Stimulated activated memory B cell treated with anti-CD40 and anti-IgM and Interleukin-4, amounts not matched to agents 10 μg/mL and 1 μg/mL and 100 μg/mL, for 72 hours (primary cell): ENCODE measurements around the gene KMT5B.

Experiments used
- ATAC-seq: fragments of 150-1000 bp; cut with Tn5 transposase; 2 replicates; pipeline ENCODE4 v1.10.0; 2021
- H3K27ac Mint-ChIP-seq: one replicate; pipeline ENCODE4 v1.8.0; 2022; ENCODE audit warnings: mild to moderate bottlenecking, mixed read lengths
- H3K27me3 Mint-ChIP-seq: one replicate; pipeline ENCODE4 v1.8.0; 2022; ENCODE audit warnings: mixed read lengths
- H3K36me3 Mint-ChIP-seq: one replicate; pipeline ENCODE4 v1.8.0; 2022; ENCODE audit warnings: mixed read lengths
- H3K4me1 Mint-ChIP-seq: one replicate; pipeline ENCODE4 v1.8.0; 2022; ENCODE audit warnings: mixed read lengths
- H3K4me3 Mint-ChIP-seq: one replicate; pipeline ENCODE4 v1.8.0; 2022; ENCODE audit warnings: mild to moderate bottlenecking, moderate library complexity, mixed read lengths
- H3K9me3 Mint-ChIP-seq: one replicate; pipeline ENCODE4 v1.8.0; 2022; ENCODE audit warnings: mixed read lengths

KMT5B gene

DNA sequence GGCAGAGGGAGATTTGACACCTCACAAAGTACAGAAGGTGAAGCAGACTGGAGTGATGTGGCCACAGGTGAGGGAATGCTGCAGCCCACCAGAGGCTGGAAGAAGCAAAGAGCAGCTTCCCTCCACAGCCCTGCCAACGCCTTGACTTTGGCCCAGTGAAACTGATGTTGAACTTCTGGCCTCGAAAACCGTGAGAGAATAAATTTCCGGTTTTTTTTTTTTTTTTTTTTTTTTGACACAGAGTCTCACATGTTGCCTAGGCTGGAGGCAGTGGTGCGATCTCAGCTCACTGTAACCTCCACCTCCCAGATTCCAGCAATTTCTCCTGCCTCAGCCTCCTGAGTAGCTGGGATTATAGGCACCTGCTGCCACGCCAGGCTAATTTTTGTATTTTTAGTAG is 8.7 kb downstream of the KMT5B start:
- no peaks in the 10 kb centered on the region for H3K9me3 Mint-ChIP-seq
- H3K27me3 Mint-ChIP-seq, result no peaks in the 10 kb centered on the region
- no peak for ATAC-seq
- no peak overlapping the region for H3K4me3 Mint-ChIP-seq
- peaks cover 63% of the 10 kb centered on the region for H3K4me1 Mint-ChIP-seq
- no peak overlapping the region for H3K27ac Mint-ChIP-seq
- H3K36me3 Mint-ChIP-seq, result no peaks in the 10 kb centered on the region

- Mint-ChIP-seq H3K9me3 (no peaks in the 10 kb centered on the region), H3K36me3 (no peaks in the 10 kb centered on the region), H3K27ac (no peak overlapping the region), H3K4me1 (peaks cover 74% of the 10 kb centered on the region), H3K27me3 (no peaks in the 10 kb centered on the region), H3K4me3 (no peak overlapping the region)
- no peak for ATAC-seq
These were observed 10.9 kb downstream of the KMT5B start for GRCh38 chr11:68202165-68202564.

DNA sequence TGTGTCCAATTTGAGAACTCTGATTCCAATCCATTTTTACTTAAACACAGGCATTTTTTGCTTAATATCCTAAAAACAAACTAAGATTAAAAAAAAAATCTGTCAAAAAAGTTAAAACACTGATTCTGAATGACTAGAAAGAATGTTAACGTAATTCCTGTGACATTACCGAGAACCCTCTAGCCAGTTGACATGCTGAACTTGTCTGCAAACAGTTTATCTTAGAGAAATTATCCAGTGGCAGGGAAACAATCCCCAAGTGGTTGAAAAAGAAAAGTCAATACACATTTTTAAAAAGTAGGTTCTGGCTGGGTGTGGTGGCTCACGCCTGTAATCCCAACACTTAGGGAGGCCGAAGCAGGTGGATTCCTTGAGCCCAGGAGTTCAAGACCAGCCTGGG is 11.6 kb downstream of the KMT5B start:
- no peak for ATAC-seq
- H3K36me3 Mint-ChIP-seq, result no peaks in the 10 kb centered on the region
- no peak overlapping the region for H3K27ac Mint-ChIP-seq
- no peaks in the 10 kb centered on the region for H3K27me3 Mint-ChIP-seq
- H3K4me1 Mint-ChIP-seq, result peaks cover 71% of the 10 kb centered on the region
- no peak overlapping the region for H3K4me3 Mint-ChIP-seq
- H3K9me3 Mint-ChIP-seq, result no peaks in the 10 kb centered on the region

GRCh38 chr11:68200639-68201038 is 12.5 kb downstream of the KMT5B start:
- Mint-ChIP-seq H3K27ac (no peak overlapping the region), H3K4me1 (peaks cover 67% of the 10 kb centered on the region), H3K9me3 (no peaks in the 10 kb centered on the region), H3K36me3 (no peaks in the 10 kb centered on the region), H3K27me3 (no peaks in the 10 kb centered on the region), H3K4me3 (no peak overlapping the region)
- no peak for ATAC-seq

GRCh38 chr11:68199295-68199987 is 13.7 kb downstream of the KMT5B start:
- Mint-ChIP-seq H3K4me1 (peaks cover 73% of the 10 kb centered on the region), H3K36me3 (no peaks in the 10 kb centered on the region)

DNA sequence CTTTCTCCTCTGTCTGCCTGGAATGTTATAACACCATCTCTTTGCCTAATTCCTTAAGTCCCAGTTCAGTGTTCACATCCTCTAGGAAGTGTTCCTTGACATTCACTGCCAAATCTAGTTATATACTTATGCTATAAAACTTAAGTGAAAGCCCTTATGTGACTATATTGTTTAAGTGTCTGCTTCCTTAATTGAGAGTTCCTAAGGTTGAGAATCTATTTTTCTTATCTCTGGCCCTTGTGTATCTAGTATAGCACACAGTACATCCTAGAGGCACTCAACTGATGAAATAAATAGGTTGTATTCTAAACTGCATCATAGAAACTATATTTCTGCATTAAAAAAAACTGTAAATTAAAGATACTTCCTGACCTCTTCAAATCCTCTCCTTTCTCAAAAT is 16.9 kb downstream of the KMT5B start:
- no peaks in the 10 kb centered on the region for H3K27me3 Mint-ChIP-seq
- ATAC-seq, result no peak
- peaks cover 72% of the 10 kb centered on the region for H3K4me1 Mint-ChIP-seq
- no peaks in the 10 kb centered on the region for H3K9me3 Mint-ChIP-seq
- H3K36me3 Mint-ChIP-seq, result no peaks in the 10 kb centered on the region
- H3K4me3 Mint-ChIP-seq, result no peak overlapping the region
- no peak overlapping the region for H3K27ac Mint-ChIP-seq

More at GRCh38 chr11:68199295-68199987, 13.7 kb downstream of the KMT5B start:
- no peak overlapping the region for H3K27ac Mint-ChIP-seq
- H3K4me3 Mint-ChIP-seq, result no peak overlapping the region
- no peaks in the 10 kb centered on the region for H3K9me3 Mint-ChIP-seq
- no peak for ATAC-seq
- H3K27me3 Mint-ChIP-seq, result no peaks in the 10 kb centered on the region

- no peaks in the 10 kb centered on the region for H3K36me3 Mint-ChIP-seq
- ATAC-seq, result no peak
- H3K4me3 Mint-ChIP-seq, result no peak overlapping the region
- H3K4me1 Mint-ChIP-seq, result peaks cover 64% of the 10 kb centered on the region
- no peaks in the 10 kb centered on the region for H3K27me3 Mint-ChIP-seq
- no peak overlapping the region for H3K27ac Mint-ChIP-seq
- no peaks in the 10 kb centered on the region for H3K9me3 Mint-ChIP-seq
These were observed 18.3 kb downstream of the KMT5B start for GRCh38 chr11:68194675-68195294.

GRCh38 chr11:68193018-68193417 is 20.1 kb downstream of the KMT5B start:
- ATAC-seq, result no peak
- peaks cover 50% of the 10 kb centered on the region for H3K4me1 Mint-ChIP-seq

DNA sequence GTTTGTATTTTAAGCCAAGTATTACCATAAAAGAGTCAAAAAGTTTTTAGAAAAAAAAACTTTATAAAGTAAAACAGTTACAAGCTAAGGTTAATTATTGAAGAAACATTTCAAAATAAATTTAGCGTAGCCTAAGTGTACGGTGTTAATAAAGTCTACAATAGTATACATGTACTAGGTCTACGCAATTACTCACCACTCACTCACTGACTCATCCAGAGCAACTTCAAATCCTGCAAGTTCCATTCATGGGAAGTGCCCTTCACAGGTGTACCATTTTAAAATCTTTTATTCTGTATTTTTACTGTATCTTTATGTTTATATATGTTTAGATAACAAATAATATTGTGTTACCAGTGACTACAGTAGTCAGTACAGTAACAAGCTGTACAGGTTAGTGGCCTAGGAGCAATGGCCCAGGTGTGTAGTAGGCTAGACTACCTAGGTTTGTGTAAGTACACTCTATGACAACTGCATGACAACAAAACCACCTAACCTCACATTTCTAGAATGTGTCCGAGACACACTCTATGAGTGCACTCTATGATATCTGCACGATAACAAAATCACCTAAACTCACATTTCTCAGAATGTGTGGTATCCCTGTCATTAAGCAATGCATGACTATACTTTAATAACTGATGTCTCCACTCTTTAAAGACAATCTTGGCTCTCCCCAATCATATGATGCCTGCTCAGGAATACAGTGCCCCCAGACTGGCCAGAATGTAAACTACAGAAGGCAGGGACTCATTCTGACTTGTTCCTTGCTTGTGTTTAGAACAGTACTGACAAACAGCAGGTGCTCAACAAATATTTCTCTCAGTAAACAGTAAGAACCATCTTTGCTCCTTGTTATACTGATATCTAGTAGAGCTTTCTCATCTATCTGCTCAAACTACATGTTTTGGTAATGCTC is 21.2 kb downstream of the KMT5B start:
- no peak overlapping the region for H3K4me3 Mint-ChIP-seq
- peak overlapping the region; percentile 59 for H3K27ac Mint-ChIP-seq
- no peaks in the 10 kb centered on the region for H3K27me3 Mint-ChIP-seq
- no peak for ATAC-seq
- H3K36me3 Mint-ChIP-seq, result no peaks in the 10 kb centered on the region
- H3K4me1 Mint-ChIP-seq, result peaks cover 46% of the 10 kb centered on the region
- H3K9me3 Mint-ChIP-seq, result no peaks in the 10 kb centered on the region

More at GRCh38 chr11:68193018-68193417, 20.1 kb downstream of the KMT5B start:
- H3K4me3 Mint-ChIP-seq, result no peak overlapping the region
- H3K9me3 Mint-ChIP-seq, result no peaks in the 10 kb centered on the region
- H3K27me3 Mint-ChIP-seq, result no peaks in the 10 kb centered on the region
- peak overlapping the region; percentile 59 for H3K27ac Mint-ChIP-seq
- no peaks in the 10 kb centered on the region for H3K36me3 Mint-ChIP-seq

DNA sequence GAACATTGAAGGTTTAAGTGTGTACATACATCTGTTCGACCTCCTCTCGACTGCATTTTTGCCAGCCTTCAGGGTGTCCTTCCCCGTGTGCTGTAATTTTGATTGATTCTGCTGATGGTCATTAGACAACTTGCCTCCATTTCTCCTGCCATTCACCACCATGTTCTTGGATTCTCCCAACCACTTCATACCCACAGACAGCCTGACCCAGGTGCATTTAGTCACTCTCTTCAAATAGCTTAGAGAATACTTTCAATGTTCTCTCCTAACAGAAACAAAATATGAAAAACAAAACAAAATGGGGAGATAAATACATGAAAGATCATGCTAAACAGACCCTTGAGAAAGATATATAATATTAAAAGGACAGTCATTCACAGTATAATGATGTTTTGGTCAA is 23.2 kb downstream of the KMT5B start:
- ATAC-seq, result no peak
- Mint-ChIP-seq H3K27ac (no peak overlapping the region), H3K36me3 (peaks cover 6% of the 10 kb centered on the region), H3K4me1 (peaks cover 31% of the 10 kb centered on the region), H3K4me3 (no peak overlapping the region), H3K9me3 (no peaks in the 10 kb centered on the region), H3K27me3 (no peaks in the 10 kb centered on the region)

DNA sequence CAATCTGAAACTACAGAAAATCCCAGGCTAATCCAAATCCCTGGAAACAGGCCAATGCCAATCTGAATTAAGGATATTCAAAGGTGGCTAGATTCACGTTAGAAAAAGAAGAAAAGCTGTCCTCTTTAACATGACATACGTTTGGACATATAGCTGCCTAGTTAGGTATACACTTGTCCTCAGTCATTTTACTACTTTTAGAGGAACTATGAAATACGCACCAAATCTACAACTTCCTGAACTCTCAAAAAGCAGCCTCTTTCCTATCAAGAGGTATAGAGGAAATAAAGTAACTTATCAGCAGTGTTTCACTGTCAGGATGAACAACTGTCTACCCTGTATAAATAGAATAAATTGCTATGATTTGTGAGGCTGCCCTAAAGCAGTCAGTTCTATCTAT is 24.0 kb downstream of the KMT5B start:
- H3K27me3 Mint-ChIP-seq, result no peaks in the 10 kb centered on the region

DNA sequence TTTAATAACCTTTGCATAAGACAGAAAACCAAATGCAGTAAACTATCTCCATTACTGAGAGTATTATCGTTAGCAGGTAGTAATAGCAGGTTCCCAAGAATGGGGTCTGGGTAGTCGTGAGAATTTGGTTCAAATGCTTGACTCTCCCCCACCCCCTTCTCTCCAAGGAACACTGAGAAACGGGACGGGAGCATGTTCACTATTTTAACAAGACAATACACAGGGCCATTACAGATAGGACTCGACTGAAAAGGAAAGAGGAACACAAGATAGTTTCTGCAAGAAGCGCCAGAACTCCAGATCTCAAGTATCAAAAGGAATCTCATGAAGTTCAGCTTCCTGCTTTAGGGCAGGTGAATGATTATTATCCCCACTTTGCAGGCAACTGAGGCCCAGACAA is 27.0 kb downstream of the KMT5B start:
- Mint-ChIP-seq H3K27me3 (no peaks in the 10 kb centered on the region), H3K36me3 (peaks cover 23% of the 10 kb centered on the region), H3K4me1 (peaks cover 7% of the 10 kb centered on the region), H3K9me3 (no peaks in the 10 kb centered on the region), H3K4me3 (no peak overlapping the region), H3K27ac (no peak overlapping the region)
- ATAC-seq, result no peak

More for the DNA sequence above, 24.0 kb downstream of the KMT5B start:
- peaks cover 6% of the 10 kb centered on the region for H3K36me3 Mint-ChIP-seq
- ATAC-seq, result no peak
- no peaks in the 10 kb centered on the region for H3K9me3 Mint-ChIP-seq
- peaks cover 28% of the 10 kb centered on the region for H3K4me1 Mint-ChIP-seq
- no peak overlapping the region for H3K4me3 Mint-ChIP-seq
- H3K27ac Mint-ChIP-seq, result no peak overlapping the region

- ATAC-seq, result no peak
- Mint-ChIP-seq H3K27ac (no peak overlapping the region), H3K9me3 (no peaks in the 10 kb centered on the region), H3K4me3 (no peak overlapping the region), H3K4me1 (no peaks in the 10 kb centered on the region), H3K27me3 (no peaks in the 10 kb centered on the region), H3K36me3 (peaks cover 40% of the 10 kb centered on the region)
These were observed 31.2 kb downstream of the KMT5B start for GRCh38 chr11:68181719-68182451.

DNA sequence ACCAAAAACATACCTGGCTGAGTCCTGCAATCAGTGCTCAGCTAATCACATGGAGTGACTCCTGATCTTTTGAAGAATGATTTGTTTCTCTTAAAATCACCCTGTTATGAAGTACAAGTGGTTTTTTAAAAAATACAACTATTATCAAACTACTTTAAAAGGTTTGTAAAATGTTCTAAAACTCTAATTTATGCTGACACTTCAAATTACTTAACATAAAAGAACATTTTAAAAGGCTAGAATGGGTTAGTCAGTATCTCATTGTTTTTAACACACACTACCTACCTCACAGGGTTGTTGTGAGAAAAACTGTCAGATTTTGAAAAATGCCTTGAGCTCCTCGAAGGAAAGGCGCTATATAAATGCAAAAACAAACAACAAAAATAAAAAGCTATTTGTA is 33.2 kb downstream of the KMT5B start:
- Mint-ChIP-seq H3K4me3 (no peak overlapping the region), H3K27me3 (no peaks in the 10 kb centered on the region), H3K4me1 (no peaks in the 10 kb centered on the region), H3K9me3 (no peaks in the 10 kb centered on the region), H3K36me3 (peaks cover 44% of the 10 kb centered on the region), H3K27ac (no peak overlapping the region)
- ATAC-seq, result no peak

- Mint-ChIP-seq H3K27ac (no peak overlapping the region), H3K4me3 (no peak overlapping the region), H3K27me3 (no peaks in the 10 kb centered on the region), H3K4me1 (no peaks in the 10 kb centered on the region), H3K36me3 (peaks cover 45% of the 10 kb centered on the region), H3K9me3 (no peaks in the 10 kb centered on the region)
- ATAC-seq, result no peak
These were observed 35.2 kb downstream of the KMT5B start for GRCh38 chr11:68177877-68178276.
